Measurements from ENCODE around the gene SLAMF8.

The SLAMF8 gene

GRCh38 chr1:159845751-159846629 is 19.3 kb downstream of the SLAMF8 start:
- no peaks in the 10 kb centered on the region for H3K36me3 Mint-ChIP-seq (ENCODE audit: low read depth)
- H3K4me1 Mint-ChIP-seq (ENCODE audit: low read depth): peaks cover 30% of the 10 kb centered on the region
- H3K4me3 Mint-ChIP-seq: no peak overlapping the region
- no peak overlapping the region for H3K27ac Mint-ChIP-seq
- H3K9me3 Mint-ChIP-seq: no peaks in the 10 kb centered on the region
- intact Hi-C loops (cut with micrococcal nuclease): no loop called here
- peaks cover 24% of the 10 kb centered on the region for H3K27me3 Mint-ChIP-seq

- H3K4me1 Mint-ChIP-seq (ENCODE audit: low read depth): peaks cover 41% of the 10 kb centered on the region
- intact Hi-C loops (cut with micrococcal nuclease): no loop called here
- no peak overlapping the region for H3K27ac Mint-ChIP-seq
- H3K4me3 Mint-ChIP-seq: no peak overlapping the region
- peaks cover 21% of the 10 kb centered on the region for H3K27me3 Mint-ChIP-seq
- no peaks in the 10 kb centered on the region for H3K9me3 Mint-ChIP-seq
- no peaks in the 10 kb centered on the region for H3K36me3 Mint-ChIP-seq (ENCODE audit: low read depth)
Measured at GRCh38 chr1:159847231-159847630, 20.6 kb downstream of the SLAMF8 start.

GRCh38 chr1:159848326-159848725 is 21.7 kb downstream of the SLAMF8 start:
- Mint-ChIP-seq H3K27ac (no peak overlapping the region), H3K27me3 (peaks cover 21% of the 10 kb centered on the region), H3K4me3 (no peak overlapping the region), H3K36me3 (ENCODE audit: low read depth) (no peaks in the 10 kb centered on the region), H3K9me3 (no peaks in the 10 kb centered on the region), H3K4me1 (ENCODE audit: low read depth) (peaks cover 52% of the 10 kb centered on the region)
- intact Hi-C loops (cut with micrococcal nuclease): no loop called here

GRCh38 chr1:159849626-159850366 is 23.1 kb downstream of the SLAMF8 start:
- Mint-ChIP-seq H3K27me3 (peaks cover 14% of the 10 kb centered on the region), H3K4me1 (ENCODE audit: low read depth) (peaks cover 59% of the 10 kb centered on the region), H3K9me3 (no peaks in the 10 kb centered on the region), H3K27ac (no peak overlapping the region), H3K4me3 (no peak overlapping the region), H3K36me3 (ENCODE audit: low read depth) (no peaks in the 10 kb centered on the region)
- intact Hi-C loops (cut with micrococcal nuclease): no loop called here

- no peaks in the 10 kb centered on the region for H3K9me3 Mint-ChIP-seq
- H3K27ac Mint-ChIP-seq: no peak overlapping the region
- intact Hi-C loops (cut with micrococcal nuclease): no loop called here
- peaks cover 74% of the 10 kb centered on the region for H3K4me1 Mint-ChIP-seq (ENCODE audit: low read depth)
- no peaks in the 10 kb centered on the region for H3K36me3 Mint-ChIP-seq (ENCODE audit: low read depth)
- no peak overlapping the region for H3K4me3 Mint-ChIP-seq
- peaks cover 18% of the 10 kb centered on the region for H3K27me3 Mint-ChIP-seq
Measured at GRCh38 chr1:159851407-159851806, 24.7 kb downstream of the SLAMF8 start.

GRCh38 chr1:159853417-159854115 is 26.9 kb downstream of the SLAMF8 start:
- intact Hi-C loops (cut with micrococcal nuclease): no loop called here
- no peaks in the 10 kb centered on the region for H3K9me3 Mint-ChIP-seq
- H3K27ac Mint-ChIP-seq: no peak overlapping the region
- no peaks in the 10 kb centered on the region for H3K36me3 Mint-ChIP-seq (ENCODE audit: low read depth)
- H3K27me3 Mint-ChIP-seq: peaks cover 17% of the 10 kb centered on the region
- H3K4me3 Mint-ChIP-seq: no peak overlapping the region
- peaks cover 68% of the 10 kb centered on the region for H3K4me1 Mint-ChIP-seq (ENCODE audit: low read depth)

- Mint-ChIP-seq H3K27ac (no peak overlapping the region), H3K36me3 (ENCODE audit: low read depth) (no peaks in the 10 kb centered on the region), H3K4me1 (ENCODE audit: low read depth) (peaks cover 61% of the 10 kb centered on the region), H3K4me3 (peak overlapping the region; percentile 72), H3K27me3 (peaks cover 17% of the 10 kb centered on the region), H3K9me3 (no peaks in the 10 kb centered on the region)
- intact Hi-C loops (cut with micrococcal nuclease): no loop called here
Measured at GRCh38 chr1:159854116-159854692, 27.5 kb downstream of the SLAMF8 start.

GRCh38 chr1:159854693-159855192 is 28.1 kb downstream of the SLAMF8 start:
- no peaks in the 10 kb centered on the region for H3K9me3 Mint-ChIP-seq
- intact Hi-C loops (cut with micrococcal nuclease): no loop called here
- H3K27ac Mint-ChIP-seq: peak overlapping the region; percentile 18
- H3K4me1 Mint-ChIP-seq (ENCODE audit: low read depth): peaks cover 59% of the 10 kb centered on the region
- peaks cover 17% of the 10 kb centered on the region for H3K27me3 Mint-ChIP-seq
- peak overlapping the region; percentile 72 for H3K4me3 Mint-ChIP-seq
- H3K36me3 Mint-ChIP-seq (ENCODE audit: low read depth): no peaks in the 10 kb centered on the region

- no peaks in the 10 kb centered on the region for H3K36me3 Mint-ChIP-seq (ENCODE audit: low read depth)
- no peak overlapping the region for H3K27ac Mint-ChIP-seq
- no peaks in the 10 kb centered on the region for H3K9me3 Mint-ChIP-seq
- intact Hi-C loops (cut with micrococcal nuclease): no loop called here
- H3K4me3 Mint-ChIP-seq: no peak overlapping the region
- H3K4me1 Mint-ChIP-seq (ENCODE audit: low read depth): peaks cover 50% of the 10 kb centered on the region
- peaks cover 26% of the 10 kb centered on the region for H3K27me3 Mint-ChIP-seq
Measured at GRCh38 chr1:159855709-159856108, 29.0 kb downstream of the SLAMF8 start.

GRCh38 chr1:159856576-159856975 is 29.9 kb downstream of the SLAMF8 start:
- H3K27ac Mint-ChIP-seq: no peak overlapping the region
- H3K27me3 Mint-ChIP-seq: peaks cover 31% of the 10 kb centered on the region
- H3K9me3 Mint-ChIP-seq: no peaks in the 10 kb centered on the region
- intact Hi-C loops (cut with micrococcal nuclease): no loop called here
- H3K4me1 Mint-ChIP-seq (ENCODE audit: low read depth): peaks cover 42% of the 10 kb centered on the region
- no peak overlapping the region for H3K4me3 Mint-ChIP-seq
- no peaks in the 10 kb centered on the region for H3K36me3 Mint-ChIP-seq (ENCODE audit: low read depth)

- intact Hi-C loops (cut with micrococcal nuclease): no loop called here
- no peak overlapping the region for H3K27ac Mint-ChIP-seq
- no peaks in the 10 kb centered on the region for H3K36me3 Mint-ChIP-seq (ENCODE audit: low read depth)
Measured at GRCh38 chr1:159857889-159858288, 31.2 kb downstream of the SLAMF8 start.

GRCh38 chr1:159859767-159860322 is 33.2 kb downstream of the SLAMF8 start:
- H3K9me3 Mint-ChIP-seq: no peaks in the 10 kb centered on the region
- H3K27me3 Mint-ChIP-seq: peaks cover 46% of the 10 kb centered on the region
- no peak overlapping the region for H3K27ac Mint-ChIP-seq
- H3K36me3 Mint-ChIP-seq (ENCODE audit: low read depth): no peaks in the 10 kb centered on the region
- H3K4me1 Mint-ChIP-seq (ENCODE audit: low read depth): peaks cover 23% of the 10 kb centered on the region
- intact Hi-C loops (cut with micrococcal nuclease): no loop called here
- no peak overlapping the region for H3K4me3 Mint-ChIP-seq

More at GRCh38 chr1:159857889-159858288, 31.2 kb downstream of the SLAMF8 start:
- H3K27me3 Mint-ChIP-seq: peaks cover 38% of the 10 kb centered on the region
- no peak overlapping the region for H3K4me3 Mint-ChIP-seq
- peaks cover 31% of the 10 kb centered on the region for H3K4me1 Mint-ChIP-seq (ENCODE audit: low read depth)
- no peaks in the 10 kb centered on the region for H3K9me3 Mint-ChIP-seq

GRCh38 chr1:159860456-159860855 is 33.8 kb downstream of the SLAMF8 start:
- Mint-ChIP-seq H3K4me3 (no peak overlapping the region), H3K36me3 (ENCODE audit: low read depth) (no peaks in the 10 kb centered on the region), H3K9me3 (no peaks in the 10 kb centered on the region), H3K27ac (no peak overlapping the region), H3K4me1 (ENCODE audit: low read depth) (peaks cover 17% of the 10 kb centered on the region), H3K27me3 (peaks cover 44% of the 10 kb centered on the region)
- intact Hi-C loops (cut with micrococcal nuclease): no loop called here
